GM12801 (cell line): ENCODE data around the gene HDHD5.

Experiments used
- CTCF ChIP-seq: IDR thresholded peaks from one replicate; pipeline ENCODE4 v1.5.1; 2011; ENCODE audit warnings: control low read depth; ENCODE audit not compliant: insufficient read length; ENCODE audit errors: extremely low read depth

HDHD5 gene

GRCh38 chr22:17130199-17130598 is 28.9 kb downstream of the HDHD5 start:
- TF ChIP-seq CTCF = no peak

- TF ChIP-seq CTCF = no peak
These were observed 37.6 kb downstream of the HDHD5 start, which contains the start of gene TMEM121B for GRCh38 chr22:17121233-17122195. TSS of gene TMEM121B (minus strand) at chr22:17121360. CDS start at chr22:17121127, 233 bp downstream.

GRCh38 chr22:17120711-17121232 is 38.3 kb downstream of the HDHD5 start:
- TF ChIP-seq CTCF = no peak

- no peak for TF ChIP-seq CTCF
These were observed 38.8 kb downstream of the HDHD5 start for GRCh38 chr22:17120281-17120680.

DNA sequence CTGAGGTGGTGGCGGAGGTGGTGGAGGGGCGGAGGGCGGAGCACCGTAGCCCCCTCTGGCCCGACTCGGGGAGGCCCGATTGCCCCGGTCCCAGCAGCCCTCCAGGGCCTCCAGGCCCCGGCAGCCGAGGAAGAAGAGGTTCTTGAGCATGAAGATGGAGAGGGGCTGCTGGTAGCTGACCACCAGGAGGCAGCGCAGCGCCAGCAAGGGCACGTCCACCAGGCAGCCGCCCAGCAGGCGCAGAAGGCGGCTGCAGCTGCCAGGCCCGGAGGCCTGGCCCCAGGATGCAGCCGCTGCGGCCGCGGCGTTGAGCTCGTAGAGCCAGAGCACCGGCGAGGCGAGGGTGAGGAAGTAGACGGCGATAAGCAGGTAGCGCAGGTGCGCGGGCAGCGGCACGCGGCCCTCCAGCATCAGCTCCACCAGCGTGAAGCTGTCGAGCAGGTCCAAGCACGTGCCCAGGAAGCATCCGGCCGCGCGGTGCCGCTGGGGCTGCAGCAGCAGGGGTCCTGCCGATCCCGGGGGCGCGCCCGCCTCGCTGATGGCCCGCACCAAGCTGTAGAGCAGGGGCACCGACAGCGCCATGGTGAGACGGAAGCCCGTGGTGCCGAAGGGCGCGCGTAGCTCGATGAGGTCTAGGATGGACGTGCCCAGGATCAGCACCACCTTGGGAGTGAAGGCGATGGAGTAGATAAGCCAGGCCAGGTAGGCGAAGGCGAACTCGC is 39.4 kb downstream of the HDHD5 start:
- TF ChIP-seq CTCF = no peak

GRCh38 chr22:17118342-17118741 is 40.7 kb downstream of the HDHD5 start:
- no peak for TF ChIP-seq CTCF

GRCh38 chr22:17117890-17118289 is 41.2 kb downstream of the HDHD5 start:
- TF ChIP-seq CTCF = no peak
